Measurements from ENCODE around the gene SEC16A. TPM values are rescaled to one million over a fixed set of nuclear protein-coding genes. Genes with fewer than 3 reads are reported as not detected.
A peak's percentile ranks its signal among the peaks of the same experiment; 100 is the strongest.

Gene SEC16A
- total RNA-seq, 1 experiment from 2014 or later: 56.4 TPM

GRCh38 chr9:136455043-136456002, 27.5 kb downstream of the SEC16A start:
- no peak overlapping the region for H3K23ac ChIP-seq (ENCODE audit: insufficient read length, low read depth, low read length)

More at GRCh38 chr9:136455043-136456002, 27.5 kb downstream of the SEC16A start:
- Histone ChIP-seq H2BK15ac (ENCODE audit: low read depth, low read length) (no peak overlapping the region), H4K20me1 (ENCODE audit: control insufficient read depth, insufficient read depth, insufficient read length) (no peaks in the 10 kb centered on the region), H4K91ac (ENCODE audit: insufficient read length, low read depth, low read length) (no peak overlapping the region), H3K9me3 (ENCODE audit: control insufficient read depth, low read depth, low read length) (no peaks in the 10 kb centered on the region), H3K27me3 (ENCODE audit: insufficient read depth, low read length) (no peaks in the 10 kb centered on the region), H2BK5ac (ENCODE audit: insufficient read length, low read length) (no peak overlapping the region), H2BK12ac (ENCODE audit: insufficient read length, low read depth, low read length) (no peak overlapping the region), H3K9ac (ENCODE audit: extremely low read depth, insufficient read length, low read length) (no peak overlapping the region), H3K79me2 (ENCODE audit: insufficient read depth, low read length) (no peaks in the 10 kb centered on the region), H4K5ac (ENCODE audit: insufficient read length, low read depth, low read length) (no peak overlapping the region), H3K4me2 (ENCODE audit: insufficient read depth, insufficient read length, low read length) (no peak overlapping the region), H3K14ac (ENCODE audit: insufficient read depth, low read length) (no peak overlapping the region), H3K79me1 (ENCODE audit: insufficient read depth, low read depth, low read length, poor library complexity, severe bottlenecking) (no peaks in the 10 kb centered on the region), H2AFZ (ENCODE audit: low read length) (no peak overlapping the region), H2AK5ac (ENCODE audit: insufficient read length, low read length) (no peak overlapping the region), H2BK120ac (ENCODE audit: low read depth, low read length, poor library complexity, severe bottlenecking) (no peak overlapping the region), H3K4me1 (ENCODE audit: insufficient read depth, low read length) (no peaks in the 10 kb centered on the region), H4K8ac (replicated peaks; ENCODE audit: insufficient read length, low read depth, low read length) (no peak overlapping the region), H3K56ac (ENCODE audit: insufficient read length, low read depth, low read length) (no peak overlapping the region), H3T11ph (ENCODE audit: low read length) (no peak overlapping the region), H3K23me2 (ENCODE audit: insufficient read length, low read depth, low read length, poor library complexity, severe bottlenecking) (peaks cover 3% of the 10 kb centered on the region), H3K27ac (ENCODE audit: insufficient read length, low read depth, low read length) (no peak overlapping the region), H3K18ac (ENCODE audit: insufficient read length, low read depth, low read length) (no peak overlapping the region), H3K4ac (ENCODE audit: low read depth, low read length) (no peak overlapping the region), H2BK20ac (ENCODE audit: low read depth, low read length, poor library complexity, severe bottlenecking) (no peak overlapping the region)
- Mint-ChIP-seq H3K4me1 (no peaks in the 10 kb centered on the region), H3K36me3 (ENCODE audit: insufficient read depth in 1 of 3, low read depth in 3 of 3) (peaks cover 54 to 86% (median 83%) of the 10 kb centered on the region in 3 experiments; a peak in 6 of 7 replicates), H3K9me3 (no peaks in the 10 kb centered on the region), H3K27ac (peak overlapping the region in 1 of 3 experiments; percentile 19; a peak in 1 of 7 replicates), H3K27me3 (ENCODE audit: low read depth) (no peaks in the 10 kb centered on the region), H3K4me3 (no peak overlapping the region)
- WGBS (ENCODE audit: extremely low coverage, insufficient read length, low lambda C conversion rate): no CpG with 5 or more reads among the region's 43 CpGs
- no peak for DNase-seq
- TF ChIP-seq CTCF (conservative IDR thresholded peaks at IDR 0.05): no peak
